GM18951 (cell line): ENCODE results near the gene SLC39A1.

ENCODE experiments used
- POLR2A ChIP-seq: IDR thresholded peaks from 4 replicates; pipeline ENCODE4 v1.6.1; 2011; ENCODE audit warnings: mild to moderate bottlenecking; ENCODE audit not compliant: insufficient read length, insufficient read depth; ENCODE audit errors: extremely low read depth
- in situ Hi-C: fragments of 300-500 bp; cut with MboI; formaldehyde crosslinking; loops from one replicate; pipeline ENCODE4 v1.12.0; 2022; ENCODE audit warnings: low sequenced_read_pairs, mixed read lengths, inconsistent platforms; ENCODE audit not compliant: unreplicated experiment

SLC39A1 gene

GRCh38 chr1:153968000-153968363 is 4.6 kb upstream of the SLC39A1 start:
- in situ Hi-C loops: no loop called here
- TF ChIP-seq POLR2A: no peak

DNA sequence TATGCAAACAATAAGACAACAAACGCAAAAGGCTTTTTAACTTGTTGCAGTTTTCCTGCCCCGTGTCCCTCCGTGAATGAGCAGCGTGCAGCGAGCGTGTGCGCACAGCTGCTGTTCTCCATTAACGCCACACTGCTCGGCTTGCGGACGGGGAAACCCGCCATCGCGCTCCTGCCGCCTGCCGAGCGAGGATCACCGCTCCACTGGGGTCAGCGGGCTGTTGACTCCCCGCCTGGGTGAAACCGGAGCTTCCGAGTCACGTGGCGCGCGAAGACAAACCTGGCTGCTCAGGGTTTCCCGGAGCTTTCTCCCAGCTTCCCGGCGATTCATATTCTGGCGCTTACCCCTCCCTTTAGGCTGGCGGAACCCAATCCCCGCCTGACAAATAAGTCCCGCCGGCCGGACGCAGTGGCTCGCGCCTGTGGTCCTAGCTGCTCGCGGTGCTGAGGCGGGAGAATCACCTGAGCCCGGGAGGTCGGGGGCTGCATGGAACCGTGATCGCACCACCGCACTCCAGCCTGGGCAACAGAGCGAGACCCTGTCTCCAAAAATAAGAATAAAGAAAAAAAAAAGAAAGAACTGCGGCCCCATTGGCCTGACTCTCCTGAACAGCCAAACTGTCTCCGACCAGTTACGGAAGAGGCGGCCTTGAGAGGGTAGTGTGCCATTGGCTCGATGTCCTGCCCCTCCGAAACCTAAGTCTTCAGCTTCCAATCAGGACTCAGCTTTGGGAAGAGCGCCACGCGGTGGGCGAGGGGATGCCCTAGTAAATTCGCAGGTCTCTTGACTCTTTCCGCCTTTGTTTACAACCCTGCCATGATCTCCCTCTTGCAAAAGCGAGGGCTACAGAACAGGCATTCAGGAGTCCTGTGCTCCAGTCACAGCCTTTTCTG is 4.0 kb upstream of the SLC39A1 start, which contains the start of gene CREB3L4:
Gene CREB3L4, plus strand, starts transcription at position 796 of the 893 bp plus-strand sequence. CDS start 624 bp downstream, outside the sequence.
- TF ChIP-seq POLR2A: peak; percentile 75
- in situ Hi-C loops: no loop called here

DNA sequence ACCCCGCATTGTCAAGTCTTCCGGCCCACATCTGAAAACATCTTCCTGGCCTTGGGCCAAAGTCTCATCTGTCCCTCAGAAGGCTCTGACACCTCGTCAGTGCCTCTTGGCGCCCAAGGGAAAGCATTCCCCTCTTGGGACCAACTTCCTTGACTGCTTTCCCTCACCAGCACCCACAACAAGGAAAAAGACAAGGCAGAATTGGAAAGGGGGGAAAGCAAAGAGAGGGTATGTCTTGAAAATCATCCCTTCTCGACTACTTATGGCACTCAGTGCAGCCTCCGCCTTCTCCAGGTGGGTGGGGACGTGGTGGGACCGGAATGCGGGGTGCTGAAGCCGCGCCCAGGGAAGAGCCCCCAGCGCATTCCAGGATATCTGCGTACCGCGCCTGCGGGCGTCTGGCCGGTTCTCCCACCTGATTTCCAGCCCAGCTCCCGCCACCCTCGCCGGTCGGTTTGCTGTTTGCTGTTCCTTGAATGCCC is 554 bp upstream of the SLC39A1 start:
- in situ Hi-C loops: no loop called here
- no peak for TF ChIP-seq POLR2A

- in situ Hi-C loops: no loop called here
- TF ChIP-seq POLR2A: no peak
These were observed 978 bp downstream of the SLC39A1 start for GRCh38 chr1:153962088-153963029.

DNA sequence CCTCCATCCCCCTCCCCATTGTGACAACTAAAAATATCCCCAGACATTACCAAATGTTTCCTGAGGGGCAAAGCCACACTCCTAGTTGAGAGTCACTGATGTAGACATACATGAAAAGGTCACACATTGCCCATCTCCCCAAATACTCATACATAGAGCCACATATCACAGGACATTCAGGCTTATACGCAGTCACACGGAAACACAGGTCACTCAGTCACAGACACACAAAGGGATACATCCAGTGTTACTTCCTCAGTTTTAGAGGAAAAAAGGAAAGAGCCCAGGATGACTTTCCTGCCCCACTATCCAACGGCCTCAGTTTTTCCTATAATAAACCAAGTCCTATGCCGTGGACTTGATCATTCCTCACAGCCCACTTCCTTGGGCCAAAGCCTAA is 1.9 kb downstream of the SLC39A1 start:
- in situ Hi-C loops: no loop called here
- TF ChIP-seq POLR2A: no peak

DNA sequence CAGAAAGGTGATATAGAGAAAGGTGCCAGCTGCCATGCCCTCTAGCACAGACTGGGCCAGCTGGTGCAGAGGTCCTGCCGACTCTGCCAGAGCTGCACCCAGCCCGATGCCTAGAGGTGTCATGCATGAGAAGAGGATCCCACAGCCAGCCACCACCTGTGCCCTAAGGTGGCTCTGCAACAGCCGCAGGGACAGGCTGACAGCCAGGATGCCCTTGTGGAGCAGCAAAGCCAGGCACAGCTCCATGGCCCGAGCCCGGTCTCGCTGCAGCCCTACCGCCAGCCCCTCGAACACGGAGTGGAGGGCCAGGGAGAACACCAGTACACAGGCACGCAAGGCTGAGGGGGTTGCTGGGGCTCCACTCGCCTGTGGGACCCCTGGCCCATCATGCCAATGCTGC is 3.1 kb downstream of the SLC39A1 start:
- in situ Hi-C loops: no loop called here
- TF ChIP-seq POLR2A: no peak

DNA sequence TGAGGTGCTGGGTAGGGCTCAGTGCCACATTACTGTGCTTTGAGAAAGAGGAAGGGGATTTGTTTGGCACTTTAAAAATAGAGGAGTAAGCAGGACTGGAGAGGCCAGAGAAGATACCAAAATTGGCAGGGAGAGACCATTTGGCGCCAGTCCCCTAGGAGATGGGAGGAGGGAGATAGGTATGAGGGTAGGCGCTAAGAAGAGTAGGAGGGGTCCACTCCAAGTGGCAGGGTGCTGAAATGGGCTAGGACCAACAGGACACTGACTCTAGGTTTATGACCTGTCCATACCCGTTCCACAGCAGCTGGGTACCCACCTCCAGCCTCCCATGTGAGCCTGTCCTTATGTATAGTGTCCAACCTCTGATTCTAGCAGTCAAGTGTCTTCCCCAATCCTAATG is 3.9 kb downstream of the SLC39A1 start:
- in situ Hi-C loops: no loop called here

GRCh38 chr1:153958961-153959260 is 4.4 kb downstream of the SLC39A1 start:
- in situ Hi-C loops: no loop called here
- no peak for TF ChIP-seq POLR2A

More for the DNA sequence above, 3.9 kb downstream of the SLC39A1 start:
- no peak for TF ChIP-seq POLR2A

DNA sequence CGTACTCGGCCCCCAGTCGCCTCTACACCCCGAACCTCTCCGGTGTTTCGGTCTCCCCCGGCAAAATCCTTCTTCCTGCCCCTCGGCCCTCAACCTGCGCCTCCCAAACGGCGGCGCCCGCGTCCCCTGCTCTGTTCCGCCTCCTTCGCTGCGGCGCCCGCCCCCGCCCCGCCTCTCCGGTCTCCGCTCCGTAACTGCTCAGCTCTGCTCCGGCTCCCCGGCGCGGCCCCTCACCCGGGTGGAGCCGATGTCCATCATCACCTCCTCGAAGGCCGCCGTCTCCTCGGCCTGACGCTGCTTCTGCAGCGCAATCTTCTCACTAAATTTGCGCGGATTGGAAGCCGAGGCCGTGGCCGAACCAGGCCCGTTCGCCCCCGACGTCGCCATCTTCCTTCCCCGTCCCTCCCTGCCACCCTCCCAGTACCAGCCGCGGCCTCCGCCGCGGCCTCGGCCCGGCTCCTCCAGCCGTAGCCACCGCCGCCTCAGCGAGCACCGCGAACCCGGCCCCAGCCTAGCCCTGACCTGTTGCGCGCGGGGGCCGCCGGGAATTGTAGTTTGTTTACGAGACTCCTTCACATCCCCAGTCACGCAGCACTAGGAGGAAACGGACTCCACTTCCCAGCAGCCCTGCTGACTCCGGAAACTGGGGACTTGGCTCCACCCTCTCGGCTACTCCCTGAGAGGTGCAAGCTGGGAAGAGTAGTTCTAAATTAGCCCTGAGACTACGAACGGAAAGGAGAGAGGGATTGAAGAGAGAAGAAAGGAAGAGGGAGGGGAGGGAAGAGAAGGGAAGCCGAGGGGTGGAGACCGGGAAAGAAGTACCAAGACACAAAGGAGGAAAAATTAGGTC is 5.0 kb downstream of the SLC39A1 start, which contains the start of gene CRTC2:
Gene CRTC2, minus strand, starts transcription at position 502 of the 850 bp plus-strand sequence. Its CDS starts 115 bp downstream, at position 387.
- in situ Hi-C loops: no loop called here
- TF ChIP-seq POLR2A: peak; percentile 55

- TF ChIP-seq POLR2A: peak; percentile 50
- in situ Hi-C loops: no loop called here
These were observed 5.6 kb downstream of the SLC39A1 start for GRCh38 chr1:153957744-153958110.

DNA sequence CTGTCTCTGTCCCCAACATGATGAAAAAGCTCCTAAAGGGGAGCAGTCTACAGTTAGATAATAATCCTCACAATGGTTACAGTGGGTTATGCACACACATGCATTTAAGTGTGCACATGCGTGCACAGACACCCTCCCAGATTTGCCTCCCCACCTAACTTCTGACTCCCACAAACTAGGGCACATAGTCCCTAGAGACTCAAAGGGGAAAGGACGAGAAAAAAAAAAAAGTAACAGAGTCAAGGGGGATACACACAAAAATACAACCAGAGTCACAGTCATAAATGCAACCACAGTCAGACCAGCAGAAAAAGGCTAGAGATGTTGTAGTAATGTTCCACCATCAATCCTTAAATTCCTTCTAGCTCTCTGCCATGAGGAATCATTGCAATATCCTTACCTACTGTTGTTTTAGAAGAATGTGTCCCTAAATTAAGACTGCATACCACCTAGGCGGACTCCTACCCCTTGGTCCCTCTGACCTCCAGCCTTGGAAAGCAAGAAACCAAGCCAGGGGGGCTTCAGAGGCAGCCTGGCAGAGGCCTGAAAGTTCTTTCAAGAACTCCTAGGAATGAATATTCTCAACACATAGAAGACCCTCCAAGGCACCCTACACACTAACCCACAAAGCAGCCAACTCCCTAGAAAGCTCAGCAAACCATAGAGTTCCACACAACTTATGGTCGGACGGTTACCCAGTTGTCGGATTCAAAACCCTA is 6.2 kb downstream of the SLC39A1 start:
- in situ Hi-C loops: no loop called here
- TF ChIP-seq POLR2A: no peak

DNA sequence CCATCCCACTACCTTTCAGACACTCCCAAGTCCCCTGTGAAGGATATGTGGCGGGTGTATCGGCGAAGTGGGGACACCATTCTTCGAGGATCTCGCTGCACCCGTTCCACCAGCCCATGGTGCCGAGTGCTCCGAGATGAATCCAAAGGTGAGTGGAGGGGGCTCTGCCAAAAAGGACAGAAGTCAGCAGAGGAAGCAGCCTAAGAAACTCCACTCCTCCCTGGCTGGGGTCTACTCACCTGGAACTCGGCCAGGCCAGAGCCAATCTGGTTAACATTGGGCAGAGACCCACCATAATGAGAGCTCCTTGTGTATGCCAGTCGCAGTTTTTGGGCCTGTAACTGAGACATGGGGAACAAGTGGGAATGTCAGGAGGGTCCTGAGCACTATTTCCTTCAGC is 8.5 kb downstream of the SLC39A1 start:
- TF ChIP-seq POLR2A: no peak
- in situ Hi-C loops: no loop called here

GRCh38 chr1:153953859-153954365 is 9.4 kb downstream of the SLC39A1 start:
- in situ Hi-C loops: no loop called here
- no peak for TF ChIP-seq POLR2A
